GM19240 (cell line): ENCODE results near the gene CCL28.

Experiments
- DNase-seq: peaks from one replicate; pipeline ENCODE4 v3.0.0; 2011; ENCODE audit warnings: low spot score; ENCODE audit not compliant: insufficient read length

The CCL28 gene

GRCh38 chr5:43358301-43358700 is 53.9 kb downstream of the CCL28 start:
- DNase-seq, result no peak

GRCh38 chr5:43357878-43358281 is 54.3 kb downstream of the CCL28 start:
- DNase-seq, result no peak

- DNase-seq, result no peak
Measured at GRCh38 chr5:43357067-43357466, 55.1 kb downstream of the CCL28 start.

- no peak for DNase-seq
Measured at GRCh38 chr5:43354774-43355173, 57.4 kb downstream of the CCL28 start.

GRCh38 chr5:43353668-43354067 is 58.5 kb downstream of the CCL28 start:
- DNase-seq, result no peak

- no peak for DNase-seq
Measured at GRCh38 chr5:43352915-43353314, 59.3 kb downstream of the CCL28 start.

- DNase-seq, result no peak
Measured at GRCh38 chr5:43352131-43352530, 60.1 kb downstream of the CCL28 start.

- no peak for DNase-seq
Measured at GRCh38 chr5:43348861-43349363, 63.3 kb downstream of the CCL28 start.

GRCh38 chr5:43348207-43348606 is 64.0 kb downstream of the CCL28 start:
- no peak for DNase-seq

- DNase-seq, result no peak
Measured at GRCh38 chr5:43338862-43339261, 73.3 kb downstream of the CCL28 start.

- no peak for DNase-seq
Measured at GRCh38 chr5:43336159-43336558, 76.0 kb downstream of the CCL28 start.

GRCh38 chr5:43335681-43336080 is 76.5 kb downstream of the CCL28 start:
- DNase-seq, result no peak

- no peak for DNase-seq
Measured at GRCh38 chr5:43332401-43332800, 79.8 kb downstream of the CCL28 start.
